Mucosa of rectum (tissue), 2 donors: ENCODE measurements around the gene PTPRD.
"Not testable (repeated sequence)": the region's sequence is repeated elsewhere in the genome, so short reads cannot be mapped to it uniquely, and the experiment has no call there.

Source experiments
- H3K27ac ChIP-seq, 2 donors: one replicate each; pipeline ENCODE4 v1.7.0; 2013; ENCODE audit warnings: inconsistent platforms in 2 of 2, low read depth in 2 of 2, low read length in 2 of 2
- H3K27me3 ChIP-seq, 2 donors: one replicate each; pipeline ENCODE4 v1.7.0; 2013; ENCODE audit warnings: low read length in 2 of 2; ENCODE audit not compliant: control insufficient read depth in 2 of 2, insufficient read depth in 2 of 2
- H3K36me3 ChIP-seq, 2 donors: one replicate each; pipeline ENCODE4 v1.7.0; 2013; ENCODE audit warnings: low read length in 2 of 2; ENCODE audit not compliant: control insufficient read depth in 2 of 2, insufficient read depth in 2 of 2
- H3K4me1 ChIP-seq, 2 donors: one replicate each; pipeline ENCODE4 v1.7.0; 2013; ENCODE audit warnings: low read length in 2 of 2, mild to moderate bottlenecking in 1 of 2; ENCODE audit not compliant: control insufficient read depth in 2 of 2, insufficient read depth in 2 of 2
- H3K4me3 ChIP-seq, 2 donors: one replicate each; pipeline ENCODE4 v1.7.0; 2013; ENCODE audit warnings: low read length in 2 of 2
- H3K9ac ChIP-seq, 2 donors: one replicate each; pipeline ENCODE4 v1.7.0; 2013; ENCODE audit warnings: low read length in 2 of 2, low read depth in 1 of 2, mild to moderate bottlenecking in 1 of 2
- H3K9me3 ChIP-seq, 2 donors: one replicate each; pipeline ENCODE4 v1.7.0; 2013; ENCODE audit warnings: low read length in 2 of 2; ENCODE audit not compliant: control insufficient read depth in 2 of 2
- donor health status: healthy.
- donor health status: Normal muscosa, but diverticular disease.

The PTPRD gene

DNA sequence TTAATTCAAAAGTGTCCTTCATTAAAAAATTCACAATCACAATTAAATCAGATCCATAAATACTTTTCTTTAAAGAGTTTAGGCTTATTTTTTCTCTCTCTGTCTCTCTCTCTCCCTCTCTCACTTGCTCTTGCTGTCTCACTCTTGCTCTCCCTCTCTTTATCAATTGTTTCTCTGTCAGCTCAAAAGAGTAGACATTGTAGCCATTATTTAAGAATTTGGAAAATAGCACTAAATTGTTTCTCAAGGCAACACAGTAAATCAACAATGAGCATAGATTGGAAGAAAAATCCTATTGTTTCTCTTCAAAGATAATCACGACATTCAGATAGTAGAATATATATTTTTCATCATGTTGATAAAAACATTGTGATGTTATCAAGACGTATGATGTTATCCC is 1114.0 kb downstream of the PTPRD start:
- Histone ChIP-seq H3K4me3 (no peak overlapping the region), H3K9ac (no peak overlapping the region), H3K27me3 (no peaks in the 10 kb centered on the region), H3K27ac (no peak overlapping the region), H3K36me3 (no peaks in the 10 kb centered on the region), H3K9me3 (no peaks in the 10 kb centered on the region), H3K4me1 (no peaks in the 10 kb centered on the region)

DNA sequence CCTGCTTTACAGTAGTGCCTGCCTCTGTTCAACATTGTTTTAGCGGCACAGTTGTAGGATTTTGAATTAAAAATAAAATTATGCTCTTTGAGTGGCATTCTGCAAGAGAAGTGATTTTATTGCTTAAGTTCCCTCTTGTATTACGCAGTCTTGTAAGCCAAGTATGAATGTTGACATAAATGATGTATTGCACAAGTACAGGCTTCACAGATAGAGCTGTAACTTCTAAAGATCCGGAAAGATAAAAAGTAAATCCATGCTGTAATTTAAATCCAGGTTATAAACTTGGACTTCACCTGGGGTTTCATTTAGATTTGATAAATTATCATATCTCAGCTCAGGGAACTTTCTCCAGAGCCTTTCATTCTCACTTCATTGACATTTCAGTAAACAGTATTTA is 1114.7 kb downstream of the PTPRD start:
- Histone ChIP-seq H3K4me1 (no peaks in the 10 kb centered on the region), H3K27ac (no peak overlapping the region), H3K9me3 (no peaks in the 10 kb centered on the region), H3K4me3 (no peak overlapping the region), H3K36me3 (no peaks in the 10 kb centered on the region), H3K9ac (no peak overlapping the region), H3K27me3 (no peaks in the 10 kb centered on the region)

DNA sequence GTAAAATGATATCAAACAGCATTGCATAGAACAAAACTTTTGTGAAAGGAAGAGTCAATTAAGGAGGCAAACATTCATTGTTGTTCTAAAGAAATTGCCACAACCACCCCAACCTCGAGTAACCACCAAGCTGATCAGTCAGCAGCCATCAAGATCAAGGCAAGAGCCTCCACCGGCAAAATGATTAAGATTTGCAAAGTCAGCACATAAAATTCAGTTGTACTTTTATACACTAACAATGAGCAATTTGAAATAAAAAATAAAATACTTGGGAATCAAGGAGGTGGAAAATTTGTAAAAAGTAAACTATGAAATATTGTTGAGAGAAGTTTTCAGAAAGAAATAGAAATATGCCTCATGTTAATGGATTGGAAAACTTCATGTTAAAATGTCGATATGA is 1118.5 kb downstream of the PTPRD start:
- H3K9ac ChIP-seq, result no peak overlapping the region
- no peaks in the 10 kb centered on the region for H3K4me1 ChIP-seq
- no peaks in the 10 kb centered on the region for H3K36me3 ChIP-seq
- H3K4me3 ChIP-seq, result no peak overlapping the region
- H3K27me3 ChIP-seq, result no peaks in the 10 kb centered on the region
- H3K27ac ChIP-seq, result no peak overlapping the region
- H3K9me3 ChIP-seq, result no peaks in the 10 kb centered on the region

DNA sequence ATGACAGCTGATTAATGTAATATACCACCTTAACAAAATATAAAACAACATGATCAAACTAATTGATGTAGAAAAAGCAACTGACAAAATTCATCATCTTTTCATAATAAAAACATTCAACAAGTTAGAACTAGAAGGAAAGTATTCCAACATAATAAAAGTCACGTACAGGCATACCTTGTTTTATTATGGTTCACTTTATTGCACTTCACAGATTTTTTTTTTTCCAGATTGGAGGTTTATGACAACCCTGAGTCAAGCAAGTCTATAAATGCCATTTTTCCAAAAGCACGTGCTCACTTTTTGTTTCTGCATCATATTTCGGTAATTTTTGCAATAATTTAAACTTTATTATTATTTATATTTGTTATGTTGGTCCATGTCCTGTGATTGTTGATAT is 1120.3 kb downstream of the PTPRD start:
- H3K4me3 ChIP-seq, result no peak overlapping the region
- H3K36me3 ChIP-seq, result no peaks in the 10 kb centered on the region
- H3K27me3 ChIP-seq, result no peaks in the 10 kb centered on the region
- H3K27ac ChIP-seq, result no peak overlapping the region
- H3K4me1 ChIP-seq, result no peaks in the 10 kb centered on the region
- no peaks in the 10 kb centered on the region for H3K9me3 ChIP-seq
- H3K9ac ChIP-seq, result no peak overlapping the region

DNA sequence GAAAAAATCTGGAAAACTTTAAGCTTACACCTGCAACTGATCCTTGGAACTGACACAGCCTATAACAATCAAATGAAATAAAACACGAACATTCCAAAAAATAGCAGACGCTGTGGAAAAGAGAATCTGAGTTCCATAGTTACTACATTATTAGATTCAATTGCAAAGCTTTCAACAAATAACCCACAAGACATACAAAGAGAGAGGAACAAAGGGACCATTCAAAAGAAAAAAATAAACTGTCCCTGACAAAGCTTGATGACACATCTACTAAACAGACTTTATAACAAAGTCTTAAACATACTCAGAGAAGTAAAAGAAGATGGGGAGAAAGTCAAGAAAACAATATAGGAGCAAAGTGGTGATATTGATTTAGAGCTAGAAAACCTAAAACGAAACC is 1123.6 kb downstream of the PTPRD start:
- Histone ChIP-seq H3K9me3 (no peaks in the 10 kb centered on the region), H3K27me3 (no peaks in the 10 kb centered on the region), H3K4me1 (no peaks in the 10 kb centered on the region), H3K36me3 (no peaks in the 10 kb centered on the region), H3K9ac (no peak overlapping the region), H3K27ac (no peak overlapping the region), H3K4me3 (no peak overlapping the region)

DNA sequence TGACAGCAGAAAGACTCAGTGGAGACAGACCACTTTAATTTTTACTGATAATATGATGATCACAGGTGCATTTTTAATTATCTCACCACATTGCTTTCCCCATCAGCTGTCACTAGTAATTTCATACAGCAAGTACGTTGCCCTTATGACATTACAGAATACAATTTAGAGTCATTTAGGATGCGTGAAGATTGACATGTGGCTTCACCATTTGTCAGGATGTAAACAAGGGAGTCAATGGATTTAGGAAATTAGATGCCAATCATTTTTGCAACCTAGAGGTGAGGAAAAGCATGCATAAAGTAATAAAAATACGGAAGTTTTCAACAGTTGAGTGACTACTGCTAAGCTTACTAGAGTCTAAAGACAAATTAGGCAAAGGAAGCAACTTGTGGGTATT is 1129.6 kb downstream of the PTPRD start:
- Histone ChIP-seq H3K36me3 (no peaks in the 10 kb centered on the region), H3K27me3 (no peaks in the 10 kb centered on the region), H3K4me3 (no peak overlapping the region), H3K9ac (no peak overlapping the region), H3K9me3 (no peaks in the 10 kb centered on the region), H3K4me1 (no peaks in the 10 kb centered on the region), H3K27ac (no peak overlapping the region)

DNA sequence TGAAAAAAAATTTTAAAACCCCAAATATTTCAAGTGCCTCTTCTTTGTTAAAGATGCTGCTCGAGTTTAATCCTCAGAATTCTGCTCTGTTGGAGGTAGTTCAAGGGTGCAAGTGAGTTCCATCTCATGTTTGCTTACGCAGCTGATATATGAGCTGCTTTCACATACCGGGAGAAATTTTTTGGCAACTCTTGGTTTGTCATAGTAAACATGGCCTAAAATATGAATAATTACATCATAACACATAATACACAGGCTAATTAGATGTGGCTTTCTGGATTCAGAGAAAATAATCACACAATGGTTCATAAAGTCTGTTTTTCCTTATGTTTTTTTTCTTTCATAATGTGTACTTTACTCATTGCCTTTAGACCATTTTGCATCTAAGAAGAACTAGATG is 1134.1 kb downstream of the PTPRD start:
- Histone ChIP-seq H3K9me3 (no peaks in the 10 kb centered on the region), H3K27me3 (no peaks in the 10 kb centered on the region), H3K9ac (no peak overlapping the region), H3K4me3 (no peak overlapping the region), H3K36me3 (no peaks in the 10 kb centered on the region), H3K27ac (no peak overlapping the region), H3K4me1 (no peaks in the 10 kb centered on the region)

DNA sequence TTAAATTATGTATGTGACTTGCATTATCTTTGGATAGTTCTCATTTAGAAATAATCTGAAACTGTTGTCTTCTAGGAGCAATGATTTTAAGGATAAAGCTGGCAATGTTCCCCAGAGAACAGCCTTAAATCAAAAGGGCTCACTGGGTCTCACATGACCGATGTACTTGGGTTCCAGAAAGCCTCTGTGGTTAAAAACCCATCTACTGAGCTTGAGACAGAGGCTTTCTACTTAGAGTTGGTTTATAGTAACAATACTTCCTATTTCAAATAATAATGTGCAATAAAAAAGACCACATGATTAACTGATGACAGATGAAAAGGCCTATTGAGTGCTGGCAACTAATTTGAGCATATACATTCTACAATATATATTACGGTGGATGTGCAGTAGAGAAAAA is 1143.5 kb downstream of the PTPRD start:
- H3K4me1 ChIP-seq, result no peaks in the 10 kb centered on the region
- H3K4me3 ChIP-seq, result no peak overlapping the region
- H3K27ac ChIP-seq, result no peak overlapping the region
- H3K9me3 ChIP-seq, result no peaks in the 10 kb centered on the region
- no peaks in the 10 kb centered on the region for H3K36me3 ChIP-seq
- no peak overlapping the region for H3K9ac ChIP-seq
- H3K27me3 ChIP-seq, result no peaks in the 10 kb centered on the region

DNA sequence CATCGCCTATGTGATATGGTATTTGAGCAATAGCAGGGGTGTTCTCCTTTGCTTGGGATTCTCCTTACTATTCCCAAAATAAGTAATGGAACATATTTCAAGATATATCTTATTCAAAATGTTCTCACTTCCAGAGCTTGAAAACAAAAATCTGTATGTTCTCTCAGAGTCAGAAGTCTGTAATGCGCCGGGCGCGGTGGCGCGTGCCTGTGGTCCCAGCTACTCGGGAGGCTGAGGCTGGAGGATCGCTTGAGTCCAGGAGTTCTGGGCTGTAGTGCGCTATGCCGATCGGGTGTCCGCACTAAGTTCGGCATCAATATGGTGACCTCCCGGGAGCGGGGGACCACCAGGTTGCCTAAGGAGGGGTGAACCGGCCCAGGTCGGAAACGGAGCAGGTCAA is 1170.9 kb downstream of the PTPRD start:
- not testable (repeated sequence) for H3K4me1 ChIP-seq, H3K9ac ChIP-seq, H3K9me3 ChIP-seq

DNA sequence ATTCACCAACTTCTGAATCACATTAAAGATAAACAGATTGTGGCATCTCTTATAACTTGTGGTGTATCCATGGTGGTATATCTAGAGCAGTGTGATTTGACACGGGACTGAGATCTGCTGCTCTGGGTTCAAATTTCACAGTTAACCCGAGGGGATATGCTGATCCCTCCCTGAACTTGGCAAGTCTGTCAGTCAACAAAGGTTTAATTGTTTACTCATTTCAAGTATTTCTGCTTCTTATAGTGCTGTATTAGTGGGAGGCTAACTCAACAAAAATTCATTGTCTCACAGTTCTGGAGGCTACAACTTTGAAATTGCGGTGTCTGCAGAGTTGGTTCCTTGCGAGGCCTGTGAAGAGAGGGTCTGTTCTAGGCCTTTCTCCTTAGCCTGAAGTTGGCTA is 1175.2 kb downstream of the PTPRD start:
- no peak overlapping the region for H3K27ac ChIP-seq
- H3K36me3 ChIP-seq, result no peaks in the 10 kb centered on the region
- no peaks in the 10 kb centered on the region for H3K9me3 ChIP-seq
- no peaks in the 10 kb centered on the region for H3K27me3 ChIP-seq
- no peak overlapping the region for H3K4me3 ChIP-seq
- H3K9ac ChIP-seq, result no peak overlapping the region
- H3K4me1 ChIP-seq, result no peaks in the 10 kb centered on the region

More for the DNA sequence above, 1170.9 kb downstream of the PTPRD start:
- not testable (repeated sequence) for H3K27ac ChIP-seq, H3K36me3 ChIP-seq, H3K27me3 ChIP-seq, H3K4me3 ChIP-seq

DNA sequence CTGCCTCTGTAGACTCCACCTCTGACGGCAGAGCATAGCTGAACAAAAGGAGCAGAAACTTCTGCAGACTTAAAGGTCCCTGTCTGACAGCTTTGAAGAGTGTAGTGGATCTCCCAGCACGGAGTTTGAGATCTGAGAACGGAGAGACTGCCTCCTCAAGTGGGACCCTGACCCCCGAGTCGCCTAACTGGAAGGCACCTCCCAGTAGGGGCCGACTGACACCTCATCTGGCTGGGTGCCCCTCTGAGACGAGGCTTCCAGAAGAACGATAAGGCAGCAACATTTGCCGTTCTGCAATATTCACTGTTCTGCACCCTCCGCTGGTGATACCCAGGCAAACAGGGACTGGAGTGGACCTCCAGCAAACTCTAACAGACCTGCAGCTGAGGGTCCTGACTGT is 1186.3 kb downstream of the PTPRD start:
- H3K36me3 ChIP-seq, H3K9ac ChIP-seq, H3K4me1 ChIP-seq, H3K27me3 ChIP-seq, H3K9me3 ChIP-seq, H3K4me3 ChIP-seq, H3K27ac ChIP-seq: not testable (repeated sequence)
